ENCODE results near the gene EFNA1.

Gene EFNA1

GRCh38 chr1:155105604-155106011, 22.1 kb upstream of the EFNA1 start:
- H3K9ac ChIP-seq (ENCODE audit: low read depth, low read length): no peak overlapping the region
- TF ChIP-seq, protein P1, sequence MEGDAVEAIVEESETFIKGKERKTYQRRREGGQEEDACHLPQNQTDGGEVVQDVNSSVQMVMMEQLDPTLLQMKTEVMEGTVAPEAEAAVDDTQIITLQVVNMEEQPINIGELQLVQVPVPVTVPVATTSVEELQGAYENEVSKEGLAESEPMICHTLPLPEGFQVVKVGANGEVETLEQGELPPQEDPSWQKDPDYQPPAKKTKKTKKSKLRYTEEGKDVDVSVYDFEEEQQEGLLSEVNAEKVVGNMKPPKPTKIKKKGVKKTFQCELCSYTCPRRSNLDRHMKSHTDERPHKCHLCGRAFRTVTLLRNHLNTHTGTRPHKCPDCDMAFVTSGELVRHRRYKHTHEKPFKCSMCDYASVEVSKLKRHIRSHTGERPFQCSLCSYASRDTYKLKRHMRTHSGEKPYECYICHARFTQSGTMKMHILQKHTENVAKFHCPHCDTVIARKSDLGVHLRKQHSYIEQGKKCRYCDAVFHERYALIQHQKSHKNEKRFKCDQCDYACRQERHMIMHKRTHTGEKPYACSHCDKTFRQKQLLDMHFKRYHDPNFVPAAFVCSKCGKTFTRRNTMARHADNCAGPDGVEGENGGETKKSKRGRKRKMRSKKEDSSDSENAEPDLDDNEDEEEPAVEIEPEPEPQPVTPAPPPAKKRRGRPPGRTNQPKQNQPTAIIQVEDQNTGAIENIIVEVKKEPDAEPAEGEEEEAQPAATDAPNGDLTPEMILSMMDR (IDR thresholded peaks at IDR 0.05; ENCODE audit: borderline replicate concordance, extremely low read depth, low read length, poor library complexity, severe bottlenecking): no peak
- no peak for TF ChIP-seq EZH2 (IDR thresholded peaks at IDR 0.05; ENCODE audit: borderline replicate concordance, low read depth, low read length, severe bottlenecking)
- no peaks in the 10 kb centered on the region for H4K20me1 ChIP-seq (ENCODE audit: insufficient read depth, low read length)
- no peaks in the 10 kb centered on the region for H3K36me3 ChIP-seq (ENCODE audit: insufficient read depth, low read length)
- H3K4me1 ChIP-seq (ENCODE audit: insufficient read depth, low read length): no peaks in the 10 kb centered on the region
- no peak overlapping the region for H3K4me3 ChIP-seq (ENCODE audit: low read depth in 1 of 2, low read length in 2 of 2)
- no peak overlapping the region for H3K4me2 ChIP-seq (ENCODE audit: insufficient read depth, low read length)
- ATAC-seq (ENCODE audit: insufficient read depth, low read depth) (no peak), DNase-seq (no peak)
- H3K9me3 ChIP-seq (ENCODE audit: insufficient read depth, low read length, severe bottlenecking): no peaks in the 10 kb centered on the region
- H2AFZ ChIP-seq (ENCODE audit: low read depth, low read length): no peak overlapping the region
- H3K27ac ChIP-seq (ENCODE audit: low read length): no peak overlapping the region
- H3K27me3 ChIP-seq (ENCODE audit: insufficient read depth, low read length, poor library complexity): peaks cover 10% of the 10 kb centered on the region
- no peaks in the 10 kb centered on the region for H3K79me2 ChIP-seq (ENCODE audit: insufficient read depth, low read length)

GRCh38 chr1:155106862-155107261, 20.8 kb upstream of the EFNA1 start:
- Histone ChIP-seq H3K4me3 (ENCODE audit: low read depth in 1 of 2, low read length in 2 of 2) (no peak overlapping the region), H3K27ac (ENCODE audit: low read length) (no peak overlapping the region), H3K79me2 (ENCODE audit: insufficient read depth, low read length) (no peaks in the 10 kb centered on the region), H3K4me1 (ENCODE audit: insufficient read depth, low read length) (no peaks in the 10 kb centered on the region), H4K20me1 (ENCODE audit: insufficient read depth, low read length) (no peaks in the 10 kb centered on the region), H3K36me3 (ENCODE audit: insufficient read depth, low read length) (no peaks in the 10 kb centered on the region), H2AFZ (ENCODE audit: low read depth, low read length) (no peak overlapping the region), H3K27me3 (ENCODE audit: insufficient read depth, low read length, poor library complexity) (peaks cover 10% of the 10 kb centered on the region), H3K9ac (ENCODE audit: low read depth, low read length) (no peak overlapping the region), H3K9me3 (ENCODE audit: insufficient read depth, low read length, severe bottlenecking) (no peaks in the 10 kb centered on the region), H3K4me2 (ENCODE audit: insufficient read depth, low read length) (no peak overlapping the region)
- ATAC-seq (ENCODE audit: insufficient read depth, low read depth) (no peak), DNase-seq (no peak)
- no peak for TF ChIP-seq EZH2 (IDR thresholded peaks at IDR 0.05; ENCODE audit: borderline replicate concordance, low read depth, low read length, severe bottlenecking)
- TF ChIP-seq, protein P1 (IDR thresholded peaks at IDR 0.05; ENCODE audit: borderline replicate concordance, extremely low read depth, low read length, poor library complexity, severe bottlenecking): no peak

DNA sequence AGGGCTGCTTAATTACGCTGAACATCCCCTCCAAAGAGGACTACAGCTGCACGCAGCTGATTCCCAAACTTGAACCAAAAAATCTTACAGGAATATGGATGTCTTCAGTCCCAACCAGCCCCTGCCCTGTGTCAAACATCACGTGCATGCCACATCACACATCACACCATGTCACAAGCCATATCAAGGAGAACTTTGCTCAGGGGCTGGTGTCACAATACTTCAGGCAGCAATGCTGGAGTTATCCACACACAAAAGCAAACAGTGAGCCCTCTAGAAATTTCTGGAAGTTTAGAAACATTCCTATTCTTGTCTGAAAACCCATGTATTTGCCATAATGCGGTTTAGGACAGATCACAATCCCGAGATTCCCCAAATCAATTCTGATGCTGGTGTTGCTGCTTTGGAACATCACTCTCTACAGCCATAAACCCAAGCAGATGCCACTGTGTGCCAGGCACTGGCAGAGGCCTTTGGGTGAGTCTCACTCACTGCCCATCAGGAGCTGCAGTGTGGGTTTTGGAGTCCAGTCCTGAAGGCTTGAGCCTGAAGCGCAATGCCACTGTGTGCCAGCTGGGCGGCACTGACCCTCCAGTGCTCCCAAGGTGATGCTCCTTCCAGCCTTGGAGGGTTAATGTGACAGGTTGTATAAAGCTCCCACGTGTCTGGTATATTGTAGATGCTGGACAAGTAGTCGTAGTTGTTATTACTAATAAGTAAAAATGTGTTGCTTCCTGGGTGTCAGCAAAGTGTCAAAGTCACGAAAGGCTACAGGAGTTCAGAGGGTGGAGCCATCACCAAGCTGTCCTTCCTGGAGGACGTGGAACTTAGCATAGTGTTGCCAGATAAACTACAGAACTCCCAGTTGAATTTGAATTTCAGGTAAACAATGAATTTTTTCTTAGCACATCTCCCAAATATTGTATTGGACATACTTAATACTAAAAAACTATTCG, 20.1 kb upstream of the EFNA1 start:
- ATAC-seq (ENCODE audit: insufficient read depth, low read depth) (no peak), DNase-seq (no peak)
- H2AFZ ChIP-seq (ENCODE audit: low read depth, low read length): no peak overlapping the region
- no peak overlapping the region for H3K9ac ChIP-seq (ENCODE audit: low read depth, low read length)
- H4K20me1 ChIP-seq (ENCODE audit: insufficient read depth, low read length): no peaks in the 10 kb centered on the region
- H3K27me3 ChIP-seq (ENCODE audit: insufficient read depth, low read length, poor library complexity): peaks cover 7% of the 10 kb centered on the region
- H3K27ac ChIP-seq (ENCODE audit: low read length): no peak overlapping the region
- H3K9me3 ChIP-seq (ENCODE audit: insufficient read depth, low read length, severe bottlenecking): no peaks in the 10 kb centered on the region
- no peak for TF ChIP-seq EZH2 (IDR thresholded peaks at IDR 0.05; ENCODE audit: borderline replicate concordance, low read depth, low read length, severe bottlenecking)
- TF ChIP-seq, protein P1 (IDR thresholded peaks at IDR 0.05; ENCODE audit: borderline replicate concordance, extremely low read depth, low read length, poor library complexity, severe bottlenecking): no peak
- no peak overlapping the region for H3K4me3 ChIP-seq (ENCODE audit: low read depth in 1 of 2, low read length in 2 of 2)
- H3K79me2 ChIP-seq (ENCODE audit: insufficient read depth, low read length): no peaks in the 10 kb centered on the region
- H3K4me1 ChIP-seq (ENCODE audit: insufficient read depth, low read length): no peaks in the 10 kb centered on the region
- no peak overlapping the region for H3K4me2 ChIP-seq (ENCODE audit: insufficient read depth, low read length)
- H3K36me3 ChIP-seq (ENCODE audit: insufficient read depth, low read length): no peaks in the 10 kb centered on the region

Measured in DND-41 (cell line).